Loucy (cell line): ENCODE measurements around the gene TMEM258.

Source experiments
- H2AFZ ChIP-seq: fragments of 200-600 bp; sonication (generic); 2 replicates; pipeline ENCODE4 v1.6.0; 2016; ENCODE audit warnings: antibody characterized with exemption, mild to moderate bottlenecking, low read length, moderate library complexity
- H3F3A ChIP-seq: fragments of 200-600 bp; 2 replicates; pipeline ENCODE4 v1.6.0; 2016; ENCODE audit warnings: antibody characterized with exemption, low read depth, mild to moderate bottlenecking
- H3K27me3 ChIP-seq: fragments of 200-600 bp; sonication (generic); 2 replicates; pipeline ENCODE4 v1.6.1; 2014; ENCODE audit warnings: low read length, mild to moderate bottlenecking; ENCODE audit not compliant: insufficient read depth, poor library complexity, severe bottlenecking
- H3K36me3 ChIP-seq: fragments of 200-600 bp; sonication (generic); 2 replicates; pipeline ENCODE4 v1.6.1; 2016; ENCODE audit warnings: low read length; ENCODE audit not compliant: insufficient read depth
- H3K4me1 ChIP-seq: fragments of 200-600 bp; sonication (generic); 2 replicates; pipeline ENCODE4 v1.5.1; 2014; ENCODE audit warnings: low read length, mild to moderate bottlenecking; ENCODE audit not compliant: insufficient read depth, poor library complexity, severe bottlenecking
- H3K4me2 ChIP-seq: fragments of 200-600 bp; sonication (generic); 2 replicates; pipeline ENCODE4 v1.6.0; 2014; ENCODE audit warnings: antibody characterized with exemption, low read length, low read depth, mild to moderate bottlenecking; ENCODE audit not compliant: poor library complexity, severe bottlenecking
- H3K4me3 ChIP-seq: fragments of 200-600 bp; sonication (generic); 2 replicates; pipeline ENCODE4 v1.5.1; 2014; ENCODE audit warnings: low read length, mild to moderate bottlenecking, mixed read lengths; ENCODE audit not compliant: poor library complexity, severe bottlenecking
- H3K79me2 ChIP-seq: fragments of 200-600 bp; sonication (generic); 2 replicates; pipeline ENCODE4 v1.6.1; 2014; ENCODE audit warnings: low read length; ENCODE audit not compliant: insufficient read depth
- H3K9ac ChIP-seq: fragments of 200-600 bp; sonication (generic); 2 replicates; pipeline ENCODE4 v1.6.0; 2014; ENCODE audit warnings: mild to moderate bottlenecking, low read depth, low read length, moderate library complexity; ENCODE audit not compliant: poor library complexity, severe bottlenecking
- H3K9me2 ChIP-seq: fragments of 200-600 bp; sonication (generic); replicated peaks from 2 replicates; pipeline ENCODE4 v1.6.1; 2016; ENCODE audit warnings: low read depth, low read length, mixed read lengths
- H3K9me3 ChIP-seq: fragments of 200-600 bp; sonication (generic); 2 replicates; pipeline ENCODE4 v1.6.1; 2014; ENCODE audit warnings: mild to moderate bottlenecking, antibody characterized with exemption, low read length, low read depth; ENCODE audit not compliant: insufficient read depth
- H4K20me1 ChIP-seq: fragments of 200-600 bp; sonication (generic); 2 replicates; pipeline ENCODE4 v1.6.0; 2014; ENCODE audit warnings: antibody characterized with exemption, low read length, mild to moderate bottlenecking; ENCODE audit not compliant: insufficient read depth, poor library complexity, severe bottlenecking
- CTCF ChIP-seq: fragments of 200-600 bp; sonication (generic); conservative IDR thresholded peaks from 2 replicates; pipeline ENCODE4 v1.5.1; 2014; ENCODE audit warnings: mild to moderate bottlenecking, antibody characterized with exemption, low read length
- EZH2phosphoT487 ChIP-seq: fragments of 200-600 bp; IDR thresholded peaks from 2 replicates; pipeline ENCODE4 v1.6.1; 2018; ENCODE audit warnings: antibody characterized with exemption, mild to moderate bottlenecking, moderate library complexity, borderline replicate concordance

The TMEM258 gene

GRCh38 chr11:61749591-61750217 is 42.7 kb downstream of the TMEM258 start:
- no peak for TF ChIP-seq CTCF
- no peak for TF ChIP-seq EZH2phosphoT487
- Histone ChIP-seq H3K4me2 (no peak overlapping the region), H3K36me3 (no peaks in the 10 kb centered on the region), H3K79me2 (no peaks in the 10 kb centered on the region), H4K20me1 (no peaks in the 10 kb centered on the region), H3K9me3 (no peaks in the 10 kb centered on the region), H3K4me3 (no peak overlapping the region), H3K9me2 (no peaks in the 10 kb centered on the region), H3K9ac (no peak overlapping the region), H3K27me3 (no peaks in the 10 kb centered on the region), H2AFZ (no peak overlapping the region), H3K4me1 (no peaks in the 10 kb centered on the region), H3F3A (no peaks in the 10 kb centered on the region)

- H3K9me2 ChIP-seq = no peaks in the 10 kb centered on the region
- H3K79me2 ChIP-seq = no peaks in the 10 kb centered on the region
- TF ChIP-seq CTCF (0 out of 2 replicates have a peak, but pooled peaks have one; percentile 28), EZH2phosphoT487 (no peak)
- H3K4me1 ChIP-seq = no peaks in the 10 kb centered on the region
- H3F3A ChIP-seq = no peaks in the 10 kb centered on the region
- no peak overlapping the region for H3K4me2 ChIP-seq
- no peak overlapping the region for H3K9ac ChIP-seq
- H3K36me3 ChIP-seq = no peaks in the 10 kb centered on the region
- H4K20me1 ChIP-seq = no peaks in the 10 kb centered on the region
- no peaks in the 10 kb centered on the region for H3K9me3 ChIP-seq
- H2AFZ ChIP-seq = no peak overlapping the region; the same call in 1 of the 2 replicates
- H3K4me3 ChIP-seq = no peak overlapping the region
- H3K27me3 ChIP-seq = no peaks in the 10 kb centered on the region
These were observed 44.5 kb downstream of the TMEM258 start for GRCh38 chr11:61747967-61748285.

- H3K36me3 ChIP-seq = no peaks in the 10 kb centered on the region
- TF ChIP-seq CTCF (peak; percentile 90), EZH2phosphoT487 (no peak)
- no peaks in the 10 kb centered on the region for H3K27me3 ChIP-seq
- H3K4me1 ChIP-seq = no peaks in the 10 kb centered on the region
- no peaks in the 10 kb centered on the region for H4K20me1 ChIP-seq
- no peaks in the 10 kb centered on the region for H3K9me2 ChIP-seq
- no peak overlapping the region for H3K4me3 ChIP-seq
- H3K9me3 ChIP-seq = no peaks in the 10 kb centered on the region
- H3K79me2 ChIP-seq = no peaks in the 10 kb centered on the region
- no peak overlapping the region for H3K4me2 ChIP-seq
- no peak overlapping the region for H3K9ac ChIP-seq
- no peaks in the 10 kb centered on the region for H3F3A ChIP-seq
- no peak overlapping the region; the same call in 1 of the 2 replicates for H2AFZ ChIP-seq
These were observed 45.0 kb downstream of the TMEM258 start for GRCh38 chr11:61747192-61747966.
